GM23248 (cell line): ENCODE measurements around the gene SLC3A2. TPM values are rescaled to one million over a fixed set of nuclear protein-coding genes. Genes with fewer than 3 reads are reported as not detected.

ENCODE experiments used
- DNase-seq: peaks from one replicate; pipeline ENCODE4 v3.0.0-alpha.2; 2015
- H2AFZ ChIP-seq: fragments of 200-600 bp; sonication (generic); 2 replicates; pipeline ENCODE4 v1.6.1; 2016; ENCODE audit warnings: antibody characterized with exemption
- H3F3A ChIP-seq: fragments of 200-600 bp; sonication (generic); 2 replicates; pipeline ENCODE4 v1.6.1; 2016; ENCODE audit warnings: mild to moderate bottlenecking, antibody characterized with exemption, mixed run types; ENCODE audit not compliant: insufficient read depth
- H3K27ac ChIP-seq: fragments of 200-600 bp; sonication (generic); 2 replicates; pipeline ENCODE4 v1.5.1; 2016; ENCODE audit warnings: mild to moderate bottlenecking
- H3K27me3 ChIP-seq: fragments of 200-600 bp; sonication (generic); replicated peaks from 2 replicates; pipeline ENCODE4 v1.6.1; 2016; ENCODE audit warnings: mild to moderate bottlenecking; ENCODE audit not compliant: insufficient read depth
- H3K36me3 ChIP-seq: fragments of 200-600 bp; sonication (generic); 2 replicates; pipeline ENCODE4 v1.6.1; 2016; ENCODE audit warnings: low read depth, mild to moderate bottlenecking
- H3K4me1 ChIP-seq: fragments of 200-600 bp; sonication (generic); 2 replicates; pipeline ENCODE4 v1.6.1; 2016; ENCODE audit warnings: mild to moderate bottlenecking; ENCODE audit not compliant: insufficient read depth
- H3K4me2 ChIP-seq: fragments of 200-600 bp; sonication (generic); one replicate; pipeline ENCODE4 v1.6.1; 2016; ENCODE audit warnings: mild to moderate bottlenecking; ENCODE audit not compliant: unreplicated experiment
- H3K4me3 ChIP-seq: fragments of 200-600 bp; sonication (generic); 2 replicates; pipeline ENCODE4 v1.5.1; 2016; ENCODE audit warnings: mild to moderate bottlenecking
- H3K79me2 ChIP-seq: fragments of 200-600 bp; sonication (generic); 2 replicates; pipeline ENCODE4 v1.6.1; 2016; ENCODE audit warnings: mild to moderate bottlenecking; ENCODE audit not compliant: insufficient read depth
- H3K9ac ChIP-seq: fragments of 200-600 bp; sonication (generic); 2 replicates; pipeline ENCODE4 v1.6.1; 2016; ENCODE audit warnings: mild to moderate bottlenecking
- H3K9me2 ChIP-seq: fragments of 200-600 bp; sonication (generic); 2 replicates; pipeline ENCODE4 v1.6.1; 2016; ENCODE audit warnings: mixed run types, mild to moderate bottlenecking, moderate library complexity; ENCODE audit not compliant: insufficient read depth
- H3K9me3 ChIP-seq: fragments of 200-600 bp; sonication (generic); one replicate; pipeline ENCODE4 v1.6.1; 2017; ENCODE audit warnings: low read depth
- H4K20me1 ChIP-seq: fragments of 200-600 bp; sonication (generic); 2 replicates; pipeline ENCODE4 v1.6.0; 2016; ENCODE audit not compliant: insufficient read depth
- EZH2 ChIP-seq: fragments of 200-600 bp; sonication (generic); IDR thresholded peaks from 2 replicates; pipeline ENCODE4 v1.6.1; 2018; ENCODE audit warnings: antibody characterized with exemption, mild to moderate bottlenecking; ENCODE audit not compliant: insufficient read depth, poor library complexity, severe bottlenecking
- EZH2phosphoT487 ChIP-seq: fragments of 200-600 bp; sonication (generic); IDR thresholded peaks from 2 replicates; pipeline ENCODE4 v1.6.1; 2018; ENCODE audit warnings: antibody characterized with exemption, moderate library complexity, mild to moderate bottlenecking, low read depth; ENCODE audit not compliant: insufficient read depth
- WGBS, 2 experiments: methylation state at CpG; one replicate each; pipeline ENCODE4 v1.1.6; 2015 to 2017; ENCODE audit warnings: low lambda C conversion rate in 2 of 2, low coverage in 1 of 2; ENCODE audit errors: missing lambda C conversion rate in 2 of 2; 5-methylcytosine and 5-hydroxymethylcytosine counted together
- in situ Hi-C: fragments of 300-500 bp; cut with MboI; formaldehyde crosslinking; loops from 2 replicates; pipeline ENCODE4 v1.15.0; 2020
- polyA plus RNA-seq: library from polyadenylated mRNA; unstranded; fragments of >200 nt; fragmentation: Nextera tagmentation; extraction: Ambion mirVana; gene quantifications from 2 replicates; pipeline ENCODE4 v1.2.1, GENCODE V29; 2016
- total RNA-seq: library from RNA; depleted of rRNA; stranded (reverse); fragments of >200 nt; shearing (Covaris generic); gene quantifications from 2 replicates; pipeline ENCODE4 v1.2.3, GENCODE V29; 2014

Gene SLC3A2
- total and polyA plus RNA-seq, 2 experiments from 2014 or later: 301 to 310 TPM

- DNase-seq: no peak
- no peak for TF ChIP-seq EZH2phosphoT487
- no peak for TF ChIP-seq EZH2
- H3K9me3 ChIP-seq: no peaks in the 10 kb centered on the region
- H2AFZ ChIP-seq: no peak overlapping the region
- H4K20me1 ChIP-seq: no peaks in the 10 kb centered on the region
- H3K79me2 ChIP-seq: no peaks in the 10 kb centered on the region
- H3F3A ChIP-seq: peaks cover 8% of the 10 kb centered on the region; the same call in 1 of the 2 replicates
- H3K4me3 ChIP-seq: no peak overlapping the region
- H3K9me2 ChIP-seq: no peaks in the 10 kb centered on the region
- in situ Hi-C loops: no loop called here
- H3K9ac ChIP-seq: no peak overlapping the region
- no peak overlapping the region for H3K4me2 ChIP-seq
- no peaks in the 10 kb centered on the region for H3K27me3 ChIP-seq
- H3K36me3 ChIP-seq: no peaks in the 10 kb centered on the region
- H3K27ac ChIP-seq: no peak overlapping the region
- WGBS, 2 experiments: 43 to 49% methylated on average over 6 of the region's 6 CpGs
- no peaks in the 10 kb centered on the region for H3K4me1 ChIP-seq
These were observed 14.8 kb downstream of the SLC3A2 start for GRCh38 chr11:62895501-62895900.

- Histone ChIP-seq H2AFZ (no peak overlapping the region), H3K27ac (no peak overlapping the region), H3K4me2 (no peak overlapping the region), H3F3A (peaks cover 8% of the 10 kb centered on the region; the same call in 1 of the 2 replicates), H3K79me2 (no peaks in the 10 kb centered on the region), H3K4me1 (no peaks in the 10 kb centered on the region), H3K9me2 (no peaks in the 10 kb centered on the region), H3K27me3 (no peaks in the 10 kb centered on the region), H3K36me3 (no peaks in the 10 kb centered on the region), H3K9ac (no peak overlapping the region), H3K4me3 (no peak overlapping the region), H3K9me3 (no peaks in the 10 kb centered on the region), H4K20me1 (no peaks in the 10 kb centered on the region)
- no peak for TF ChIP-seq EZH2phosphoT487
- TF ChIP-seq EZH2: no peak
- WGBS, 2 experiments: 48 to 55% methylated on average over 10 of the region's 10 CpGs
- in situ Hi-C loops: no loop called here
- DNase-seq: no peak
These were observed 15.4 kb downstream of the SLC3A2 start for GRCh38 chr11:62896049-62896448.

GRCh38 chr11:62897311-62897710 lies 16.6 kb downstream of the SLC3A2 start:
- H3K79me2 ChIP-seq: no peaks in the 10 kb centered on the region
- H3K27ac ChIP-seq: no peak overlapping the region
- H3K36me3 ChIP-seq: no peaks in the 10 kb centered on the region
- H3F3A ChIP-seq: peaks cover 4% of the 10 kb centered on the region; the same call in 1 of the 2 replicates
- WGBS, 2 experiments: 32 to 35% methylated on average over 2 of the region's 2 CpGs
- no peaks in the 10 kb centered on the region for H3K9me3 ChIP-seq
- TF ChIP-seq EZH2phosphoT487 (no peak), EZH2 (no peak)
- H3K27me3 ChIP-seq: no peaks in the 10 kb centered on the region
- in situ Hi-C loops: no loop called here
- no peak for DNase-seq
- no peak overlapping the region for H3K4me2 ChIP-seq
- no peak overlapping the region for H3K9ac ChIP-seq
- H4K20me1 ChIP-seq: no peaks in the 10 kb centered on the region
- H3K4me1 ChIP-seq: no peaks in the 10 kb centered on the region
- H3K4me3 ChIP-seq: no peak overlapping the region
- no peak overlapping the region for H2AFZ ChIP-seq
- no peaks in the 10 kb centered on the region for H3K9me2 ChIP-seq

GRCh38 chr11:62898027-62898426 lies 17.3 kb downstream of the SLC3A2 start:
- no peaks in the 10 kb centered on the region for H4K20me1 ChIP-seq
- H3K27ac ChIP-seq: no peak overlapping the region
- peaks cover 3% of the 10 kb centered on the region; the same call in 1 of the 2 replicates for H3F3A ChIP-seq
- no peak overlapping the region for H3K9ac ChIP-seq
- H3K9me3 ChIP-seq: no peaks in the 10 kb centered on the region
- no peak overlapping the region for H3K4me3 ChIP-seq
- TF ChIP-seq EZH2 (no peak), EZH2phosphoT487 (no peak)
- H3K79me2 ChIP-seq: no peaks in the 10 kb centered on the region
- no peak overlapping the region for H3K4me2 ChIP-seq
- H2AFZ ChIP-seq: no peak overlapping the region
- H3K9me2 ChIP-seq: no peaks in the 10 kb centered on the region
- peaks cover 3% of the 10 kb centered on the region for H3K4me1 ChIP-seq
- DNase-seq: no peak
- no peaks in the 10 kb centered on the region for H3K36me3 ChIP-seq
- H3K27me3 ChIP-seq: no peaks in the 10 kb centered on the region
- in situ Hi-C loops: no loop called here

DNA sequence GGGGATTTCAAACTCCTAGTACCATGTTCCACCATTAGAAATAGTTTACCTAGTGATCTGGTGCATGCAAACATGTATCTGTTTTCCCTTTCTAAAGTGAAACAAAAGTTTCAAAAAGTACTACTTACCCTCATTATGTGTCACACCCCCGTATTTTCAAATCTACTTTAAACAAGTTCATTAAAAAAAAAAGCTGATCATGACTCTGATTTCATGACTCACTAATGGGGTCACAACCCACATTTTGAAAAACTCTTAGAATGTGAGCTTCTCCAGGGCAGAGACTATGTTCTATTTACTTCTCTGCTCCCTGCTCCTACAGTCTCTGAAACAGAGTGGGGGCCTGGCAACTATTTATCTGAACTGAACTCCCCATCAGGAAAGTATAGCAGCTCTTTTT lies 22.2 kb downstream of the SLC3A2 start:
- H3F3A ChIP-seq: peaks cover 5% of the 10 kb centered on the region; the same call in 1 of the 2 replicates
- in situ Hi-C loops: loop anchor here (10.0 kb wide), 1 partner anchor 302 kb away; no protein-coding TSS in a partner anchor
- no peak overlapping the region for H3K4me2 ChIP-seq
- no peak overlapping the region for H2AFZ ChIP-seq
- no peak overlapping the region for H3K27ac ChIP-seq
- peak; percentile 42 for DNase-seq
- no peaks in the 10 kb centered on the region for H3K79me2 ChIP-seq
- H4K20me1 ChIP-seq: no peaks in the 10 kb centered on the region
- no peaks in the 10 kb centered on the region for H3K27me3 ChIP-seq
- 0 to 3% methylated on average over 1 of the region's 1 CpG for WGBS, 2 experiments
- no peaks in the 10 kb centered on the region for H3K36me3 ChIP-seq
- H3K9ac ChIP-seq: no peak overlapping the region
- H3K9me3 ChIP-seq: no peaks in the 10 kb centered on the region
- no peak for TF ChIP-seq EZH2
- TF ChIP-seq EZH2phosphoT487: no peak
- H3K4me1 ChIP-seq: peaks cover 7% of the 10 kb centered on the region
- no peak overlapping the region for H3K4me3 ChIP-seq
- no peaks in the 10 kb centered on the region for H3K9me2 ChIP-seq
